DOHH2 (cell line): ENCODE measurements around the gene ACCSL.

Experiments
- H3F3A ChIP-seq: fragments of 200-600 bp; sonication (generic), shearing (Covaris generic); 2 replicates; pipeline ENCODE4 v1.6.0; 2016; ENCODE audit warnings: antibody characterized with exemption, mild to moderate bottlenecking; ENCODE audit not compliant: control insufficient read depth, insufficient read depth
- H3K27ac ChIP-seq: fragments of 200-600 bp; sonication (generic); 2 replicates; pipeline ENCODE4 v1.5.1; 2014; ENCODE audit warnings: low read depth, mild to moderate bottlenecking, low read length, moderate library complexity
- H3K27me3 ChIP-seq: fragments of 200-600 bp; sonication (generic); 2 replicates; pipeline ENCODE4 v1.6.1; 2014; ENCODE audit warnings: mild to moderate bottlenecking, low read length, mixed read lengths; ENCODE audit not compliant: control insufficient read depth
- H3K36me3 ChIP-seq: fragments of 200-600 bp; sonication (generic); 2 replicates; pipeline ENCODE4 v1.6.1; 2014; ENCODE audit warnings: mild to moderate bottlenecking, low read length, moderate library complexity, mixed read lengths; ENCODE audit not compliant: control insufficient read depth
- H3K4me1 ChIP-seq: fragments of 200-600 bp; sonication (generic); 2 replicates; pipeline ENCODE4 v1.6.1; 2014; ENCODE audit warnings: mild to moderate bottlenecking, low read length, mixed read lengths; ENCODE audit not compliant: control insufficient read depth
- H3K4me2 ChIP-seq: fragments of 200-600 bp; sonication (generic); 2 replicates; pipeline ENCODE4 v1.6.0; 2014; ENCODE audit warnings: mild to moderate bottlenecking, low read length, moderate library complexity
- H3K4me3 ChIP-seq: fragments of 200-600 bp; sonication (generic); 2 replicates; pipeline ENCODE4 v1.5.1; 2014; ENCODE audit warnings: mild to moderate bottlenecking, low read length, mixed read lengths
- H3K79me2 ChIP-seq: fragments of 200-600 bp; sonication (generic); 2 replicates; pipeline ENCODE4 v1.6.1; 2014; ENCODE audit warnings: mild to moderate bottlenecking, low read length, mixed read lengths; ENCODE audit not compliant: control insufficient read depth
- H3K9me2 ChIP-seq: fragments of 200-600 bp; sonication (generic); replicated peaks from 2 replicates; pipeline ENCODE4 v1.6.1; 2014; ENCODE audit warnings: mild to moderate bottlenecking, low read length, mixed read lengths; ENCODE audit not compliant: control insufficient read depth
- H3K9me3 ChIP-seq: fragments of 200-600 bp; sonication (generic); 2 replicates; pipeline ENCODE4 v1.6.1; 2014; ENCODE audit warnings: antibody characterized with exemption, low read length, mixed read lengths; ENCODE audit not compliant: control insufficient read depth, insufficient read depth
- H4K20me1 ChIP-seq: fragments of 200-600 bp; sonication (generic); 2 replicates; pipeline ENCODE4 v1.6.0; 2014; ENCODE audit warnings: low read depth, mild to moderate bottlenecking, antibody characterized with exemption, low read length, moderate library complexity; ENCODE audit not compliant: control insufficient read depth, insufficient read depth
- CTCF ChIP-seq: fragments of 200-600 bp; sonication (generic); IDR thresholded peaks from one replicate; pipeline ENCODE4 v1.5.1; 2014; ENCODE audit warnings: antibody characterized with exemption, mild to moderate bottlenecking, low read depth, low read length; ENCODE audit not compliant: poor library complexity, severe bottlenecking
- EZH2phosphoT487 ChIP-seq: fragments of 200-600 bp; sonication (generic); IDR thresholded peaks from 2 replicates; pipeline ENCODE4 v1.6.1; 2017; ENCODE audit warnings: borderline replicate concordance, mild to moderate bottlenecking, antibody characterized with exemption, low read length, moderate library complexity, mixed read lengths

ACCSL gene

DNA sequence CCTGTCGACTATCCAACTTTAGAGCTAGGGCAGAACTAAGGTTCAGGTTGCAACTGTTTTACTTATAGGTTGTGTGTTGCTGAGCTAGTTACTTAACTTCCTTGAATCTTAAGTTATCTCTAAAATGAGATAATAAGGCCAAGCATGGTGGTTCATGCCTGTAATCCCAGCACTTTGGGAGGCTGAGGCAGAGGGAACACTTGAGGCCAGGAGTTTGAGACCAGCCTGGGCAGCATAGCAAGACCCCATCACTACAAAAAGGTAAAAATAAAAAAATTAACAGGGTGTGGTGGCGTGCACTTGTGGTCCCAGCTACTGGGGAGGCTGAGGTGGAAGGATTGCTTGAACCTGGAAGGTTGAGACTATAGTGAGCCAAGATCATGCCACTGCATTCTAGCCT lies 20.4 kb downstream of the ACCSL start:
- Histone ChIP-seq H3K9me2 (no peaks in the 10 kb centered on the region), H3K9me3 (no peaks in the 10 kb centered on the region), H3K27ac (no peak overlapping the region), H3K4me3 (no peak overlapping the region), H3K4me1 (peaks cover 18% of the 10 kb centered on the region), H3F3A (no peaks in the 10 kb centered on the region), H3K36me3 (no peaks in the 10 kb centered on the region), H3K4me2 (no peak overlapping the region), H3K27me3 (no peaks in the 10 kb centered on the region), H3K79me2 (no peaks in the 10 kb centered on the region), H4K20me1 (no peaks in the 10 kb centered on the region)
- TF ChIP-seq EZH2phosphoT487 (no peak), CTCF (no peak)

- no peak overlapping the region for H3K4me3 ChIP-seq
- H3K79me2 ChIP-seq, result no peaks in the 10 kb centered on the region
- H4K20me1 ChIP-seq, result no peaks in the 10 kb centered on the region
- no peaks in the 10 kb centered on the region for H3F3A ChIP-seq
- no peak overlapping the region for H3K27ac ChIP-seq
- H3K27me3 ChIP-seq, result no peaks in the 10 kb centered on the region
- no peaks in the 10 kb centered on the region for H3K36me3 ChIP-seq
- no peaks in the 10 kb centered on the region for H3K9me2 ChIP-seq
- no peaks in the 10 kb centered on the region for H3K9me3 ChIP-seq
- H3K4me2 ChIP-seq, result no peak overlapping the region
- H3K4me1 ChIP-seq, result peaks cover 7% of the 10 kb centered on the region
- TF ChIP-seq EZH2phosphoT487 (no peak), CTCF (no peak)
Measured at GRCh38 chr11:44071157-44071556, 23.4 kb downstream of the ACCSL start.

DNA sequence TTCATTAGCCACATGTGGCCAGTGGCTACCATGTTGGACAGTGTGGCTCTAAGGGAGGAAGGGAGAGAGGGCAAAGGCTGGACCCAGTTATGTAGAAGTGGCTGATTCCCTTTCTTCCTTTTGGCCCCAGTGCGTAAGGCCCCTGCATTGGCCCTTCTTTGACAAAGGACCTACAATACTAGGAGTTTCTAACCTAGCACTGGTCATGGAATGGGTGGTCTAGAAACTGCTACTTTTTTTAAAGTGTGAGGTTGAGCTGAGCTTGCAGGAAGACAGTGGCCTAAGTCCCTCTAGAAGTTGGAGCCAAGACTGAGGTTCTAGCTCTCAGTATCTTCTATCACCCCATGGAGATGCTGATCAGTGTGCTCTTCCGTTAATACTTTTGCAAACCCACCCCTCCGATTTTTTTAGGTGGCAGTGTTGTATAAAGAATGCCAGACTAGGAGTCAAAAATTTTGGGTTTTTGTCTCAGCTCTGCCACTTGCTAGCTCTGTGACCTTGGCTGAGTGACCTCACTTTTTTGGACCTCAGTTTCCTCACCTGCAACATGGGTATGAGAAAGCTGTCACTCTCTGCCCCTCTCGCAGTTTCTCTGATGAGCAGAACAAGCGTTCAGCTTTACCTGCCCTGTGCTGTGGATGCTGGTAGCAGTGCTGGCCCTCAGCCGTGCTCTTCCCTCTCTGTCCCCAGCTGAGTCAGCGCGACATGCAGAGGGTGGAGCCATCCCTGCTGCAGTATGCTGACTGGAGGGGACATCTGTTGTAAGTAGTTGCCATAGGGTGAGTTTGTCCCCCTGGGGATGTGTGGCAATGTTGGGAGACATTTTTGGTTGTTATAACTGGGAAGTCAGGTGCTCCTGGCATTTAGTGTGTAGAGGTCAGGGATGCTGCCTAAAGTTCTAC lies 25.2 kb downstream of the ACCSL start:
- TF ChIP-seq EZH2phosphoT487 (no peak), CTCF (no peak)
- Histone ChIP-seq H3F3A (no peaks in the 10 kb centered on the region), H3K4me1 (no peaks in the 10 kb centered on the region), H4K20me1 (no peaks in the 10 kb centered on the region), H3K4me2 (no peak overlapping the region), H3K27ac (no peak overlapping the region), H3K9me3 (no peaks in the 10 kb centered on the region), H3K79me2 (no peaks in the 10 kb centered on the region), H3K27me3 (no peaks in the 10 kb centered on the region), H3K9me2 (no peaks in the 10 kb centered on the region), H3K36me3 (no peaks in the 10 kb centered on the region), H3K4me3 (no peak overlapping the region)
